Psoas muscle (tissue), 8 donors: ENCODE results near the gene ARHGEF7. TPM values are rescaled to one million over a fixed set of nuclear protein-coding genes. Genes with fewer than 3 reads are reported as not detected.

ENCODE experiments used
- ATAC-seq, 4 donors: fragments of 200-7000 bp; cut with Tn5 transposase; one replicate each; pipeline ENCODE4 v1.9.1; 2020; ENCODE audit warnings: moderate library complexity in 3 of 4, mild to moderate bottlenecking in 2 of 4
- DNase-seq, 2 donors: peaks; one replicate each; pipeline ENCODE4 v3.0.0-alpha.2; 2020
- H3K27ac ChIP-seq: fragments of 200-600 bp; one replicate; pipeline ENCODE4 v1.8.0; 2022
- H3K27me3 ChIP-seq, 3 donors: fragments of 200-600 bp in 1 of 3; one replicate each; pipeline versions ENCODE4 v1.6.1 to v1.8.0; 2013 to 2022; ENCODE audit warnings: low read length in 2 of 3, mild to moderate bottlenecking in 2 of 3, moderate library complexity in 1 of 3; ENCODE audit not compliant: insufficient read depth in 3 of 3
- H3K36me3 ChIP-seq, 2 donors: fragments of 200-600 bp in 1 of 2; one replicate each; pipeline versions ENCODE4 v1.6.1 to v1.8.0; 2013 to 2022; ENCODE audit warnings: low read depth in 1 of 2, mild to moderate bottlenecking in 1 of 2, moderate library complexity in 1 of 2; ENCODE audit not compliant: insufficient read depth in 1 of 2
- H3K4me1 ChIP-seq: fragments of 200-600 bp; one replicate; pipeline ENCODE4 v1.8.0; 2022
- H3K4me3 ChIP-seq: fragments of 200-600 bp; one replicate; pipeline ENCODE4 v1.8.0; 2022; ENCODE audit warnings: mild to moderate bottlenecking
- H3K9me3 ChIP-seq: fragments of 200-600 bp; one replicate; pipeline ENCODE4 v1.8.0; 2022
- WGBS, 3 donors: extraction: QIAGEN DNeasy Blood & Tissue Kit; methylation state at CpG; one replicate each; pipeline versions ENCODE4 v1.1.6 to v1.1.7; 2013; 5-methylcytosine and 5-hydroxymethylcytosine counted together
- intact Hi-C, 2 donors: fragments of 100-400 bp; cut with DNase I; formaldehyde crosslinking; loops; one replicate each; pipeline versions ENCODE4 v1.11.0 to v1.14.2; 2022
- polyA plus RNA-seq, 3 donors: library from polyadenylated mRNA; stranded (reverse); fragments of 200-250 nt; gene quantifications; one replicate each; pipeline ENCODE4 v1.2.3, GENCODE V29; 2013
- total RNA-seq, 4 donors: library from RNA; stranded (reverse); fragmentation: NEBNext Ultra II Directional in 2 of 4; extraction: Animal tissue kit (Norgen Biotek cat#: 25700) in 2 of 4; gene quantifications; one replicate each; pipeline versions ENCODE4 v1.2.1 to v1.2.4, GENCODE V29; 2021 to 2023
- TF ChIP-seq, protein P1 (sequence below): fragments of 200-600 bp; IDR thresholded peaks from one replicate; pipeline ENCODE4 v1.8.0; 2022; ENCODE audit warnings: antibody characterized with exemption
- donor health status: healthy with polysubstance abuse.
- donor health status: DM: no; HTN: no; CAD: no; lungs with moderate emphysema.
- donor health status: Bipolar disorder and iron deficiency.
- donor health status: healthy.
- donor health status: DM: yes; HTN: yes; CAD: no.
- donor health status: DM: no; HTN: no; CAD: no.
- donor health status: DM: no; HTN: no; CAD: no.
- donor health status: DM: yes; HTN: yes; CAD: no.

ARHGEF7 gene
- total and polyA plus RNA-seq, 7 donors = 21.6 to 53.6 (median 46.8) TPM

DNA sequence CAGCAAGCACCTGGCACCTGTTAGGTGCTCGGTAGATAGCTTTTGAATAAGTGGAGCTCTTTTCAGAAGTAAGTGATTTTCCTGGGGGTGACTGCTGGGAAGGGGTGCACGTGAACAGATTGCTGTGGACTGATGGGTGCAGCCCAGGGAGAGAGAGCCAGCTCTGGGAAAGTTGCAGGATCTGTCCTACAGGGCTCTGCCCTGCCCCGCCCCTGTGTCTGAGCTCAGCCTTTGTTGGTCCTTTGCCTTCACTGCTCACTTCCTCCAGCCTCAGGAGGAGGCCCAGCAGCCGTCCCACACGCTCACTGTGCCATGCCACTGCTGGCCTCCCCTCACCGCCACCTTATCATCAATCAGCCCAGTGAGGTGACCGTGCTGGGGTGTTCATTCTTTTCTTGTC, 171.6 kb downstream of the ARHGEF7 start:
- ATAC-seq (no peak), DNase-seq (no peak)
- intact Hi-C loops = no loop called here
- TF ChIP-seq, protein P1, sequence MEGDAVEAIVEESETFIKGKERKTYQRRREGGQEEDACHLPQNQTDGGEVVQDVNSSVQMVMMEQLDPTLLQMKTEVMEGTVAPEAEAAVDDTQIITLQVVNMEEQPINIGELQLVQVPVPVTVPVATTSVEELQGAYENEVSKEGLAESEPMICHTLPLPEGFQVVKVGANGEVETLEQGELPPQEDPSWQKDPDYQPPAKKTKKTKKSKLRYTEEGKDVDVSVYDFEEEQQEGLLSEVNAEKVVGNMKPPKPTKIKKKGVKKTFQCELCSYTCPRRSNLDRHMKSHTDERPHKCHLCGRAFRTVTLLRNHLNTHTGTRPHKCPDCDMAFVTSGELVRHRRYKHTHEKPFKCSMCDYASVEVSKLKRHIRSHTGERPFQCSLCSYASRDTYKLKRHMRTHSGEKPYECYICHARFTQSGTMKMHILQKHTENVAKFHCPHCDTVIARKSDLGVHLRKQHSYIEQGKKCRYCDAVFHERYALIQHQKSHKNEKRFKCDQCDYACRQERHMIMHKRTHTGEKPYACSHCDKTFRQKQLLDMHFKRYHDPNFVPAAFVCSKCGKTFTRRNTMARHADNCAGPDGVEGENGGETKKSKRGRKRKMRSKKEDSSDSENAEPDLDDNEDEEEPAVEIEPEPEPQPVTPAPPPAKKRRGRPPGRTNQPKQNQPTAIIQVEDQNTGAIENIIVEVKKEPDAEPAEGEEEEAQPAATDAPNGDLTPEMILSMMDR = no peak
- H3K27ac ChIP-seq = no peak overlapping the region
- peaks cover 12% of the 10 kb centered on the region for H3K4me1 ChIP-seq
- H3K27me3 ChIP-seq = no peaks in the 10 kb centered on the region
- no peaks in the 10 kb centered on the region for H3K9me3 ChIP-seq
- peaks cover 0 to 93% of the 10 kb centered on the region in 2 donors for H3K36me3 ChIP-seq
- H3K4me3 ChIP-seq = no peak overlapping the region
- WGBS, 3 donors = 91 to 93% (median 92%) methylated on average over 7 of the region's 7 CpGs

GRCh38 chr13:111287201-111287600, 172.1 kb downstream of the ARHGEF7 start:
- ATAC-seq (no peak), DNase-seq (no peak)
- WGBS, 3 donors = 90 to 94% (median 92%) methylated on average over 8 of the region's 8 CpGs
- intact Hi-C loops = no loop called here
- TF ChIP-seq, protein P1 = no peak
- Histone ChIP-seq H3K9me3 (no peaks in the 10 kb centered on the region), H3K27ac (no peak overlapping the region), H3K27me3 (no peaks in the 10 kb centered on the region), H3K4me3 (no peak overlapping the region), H3K4me1 (peaks cover 8% of the 10 kb centered on the region), H3K36me3 (peaks cover 0 to 98% of the 10 kb centered on the region in 2 donors)

GRCh38 chr13:111288276-111288675, 173.2 kb downstream of the ARHGEF7 start:
- Histone ChIP-seq H3K27me3 (no peaks in the 10 kb centered on the region), H3K36me3 (peaks cover 0 to 100% of the 10 kb centered on the region in 2 donors), H3K4me1 (no peaks in the 10 kb centered on the region), H3K4me3 (no peak overlapping the region), H3K27ac (no peak overlapping the region), H3K9me3 (no peaks in the 10 kb centered on the region)
- TF ChIP-seq, protein P1 = no peak
- ATAC-seq (no peak), DNase-seq (no peak)
- intact Hi-C loops = no loop called here
- WGBS, 3 donors = 71 to 80% (median 73%) methylated on average over 7 of the region's 7 CpGs

- ATAC-seq (peak in 1 of 4 donors; percentile 29), DNase-seq (no peak)
- no peaks in the 10 kb centered on the region for H3K27me3 ChIP-seq
- no peaks in the 10 kb centered on the region for H3K4me1 ChIP-seq
- H3K27ac ChIP-seq = no peak overlapping the region
- 49 to 62% (median 59%) methylated on average over 11 of the region's 11 CpGs for WGBS, 3 donors
- TF ChIP-seq, protein P1 = no peak
- no peaks in the 10 kb centered on the region for H3K9me3 ChIP-seq
- no peak overlapping the region for H3K4me3 ChIP-seq
- intact Hi-C loops = no loop called here
- H3K36me3 ChIP-seq = peaks cover 4 to 100% of the 10 kb centered on the region in 2 donors
Measured at GRCh38 chr13:111289251-111289650, 174.1 kb downstream of the ARHGEF7 start.

GRCh38 chr13:111291908-111292307, 176.8 kb downstream of the ARHGEF7 start:
- Histone ChIP-seq H3K36me3 (peaks cover 6 to 100% of the 10 kb centered on the region in 2 donors), H3K27me3 (no peaks in the 10 kb centered on the region), H3K9me3 (no peaks in the 10 kb centered on the region), H3K27ac (no peak overlapping the region), H3K4me3 (no peak overlapping the region), H3K4me1 (no peaks in the 10 kb centered on the region)
- intact Hi-C loops = no loop called here
- ATAC-seq (no peak), DNase-seq (no peak)
- TF ChIP-seq, protein P1 = no peak
- 94 to 95% (median 94%) methylated on average over 14 of the region's 14 CpGs for WGBS, 3 donors
